Stimulated activated CD8-positive, alpha-beta memory T cell treated with anti-CD3 and anti-CD28 coated beads, Interleukin-12 subunit alpha, Interleukin-12 subunit beta, amount 100 ng/mL, for 24 hours (primary cell): ENCODE measurements around the gene RHOBTB1.

Experiments used
- DNase-seq: peaks from one replicate; pipeline ENCODE4 v3.0.0-alpha.2; 2020; ENCODE audit errors: extremely low read depth

RHOBTB1 gene

GRCh38 chr10:60820093-60820754 lies 123.8 kb downstream of the RHOBTB1 start:
- DNase-seq, result no peak
